Right atrium auricular region (tissue), 2 donors: ENCODE results near the gene SLC6A12. TPM values are rescaled to one million over a fixed set of nuclear protein-coding genes. Genes with fewer than 3 reads are reported as not detected.

Source experiments
- DNase-seq: peaks from one replicate; pipeline ENCODE4 v3.0.0-alpha.2; 2019; ENCODE audit warnings: low spot score
- H3K27ac ChIP-seq, 2 donors: fragments of 200-600 bp; sonication (generic); 1 replicate in 1 of 2; 2 replicates in 1 of 2; pipeline ENCODE4 v1.5.1; 2016 to 2019
- H3K27me3 ChIP-seq, 2 donors: fragments of 200-600 bp; sonication (generic); one replicate each; pipeline versions ENCODE4 v1.5.1 to v1.6.0; 2017 to 2019
- H3K36me3 ChIP-seq: fragments of 200-600 bp; sonication (generic); one replicate; pipeline ENCODE4 v1.5.1; 2016
- H3K4me1 ChIP-seq, 2 donors: fragments of 200-600 bp; sonication (generic); one replicate each; pipeline versions ENCODE4 v1.5.1 to v1.6.0; 2017 to 2019
- H3K4me3 ChIP-seq, 2 donors: fragments of 200-600 bp; sonication (generic); 1 replicate in 1 of 2; 2 replicates in 1 of 2; pipeline ENCODE4 v1.5.1; 2017 to 2019; ENCODE audit warnings: mild to moderate bottlenecking in 1 of 2, moderate library complexity in 1 of 2
- H3K9me3 ChIP-seq, 2 donors: fragments of 200-600 bp; sonication (generic); one replicate each; pipeline ENCODE4 v1.5.1; 2019
- total RNA-seq, 2 donors: library from RNA; depleted of rRNA; stranded (reverse); fragments of >200 nt; gene quantifications; one replicate each; pipeline ENCODE4 v1.1.0, GENCODE V29; 2016
- TF ChIP-seq, protein P1 (sequence below), 2 donors: fragments of 200-600 bp; sonication (generic); IDR thresholded peaks; one replicate each; pipeline ENCODE4 v1.5.1; 2019; ENCODE audit warnings: antibody characterized with exemption in 2 of 2

Gene SLC6A12
- total RNA-seq, 2 donors from 2014 or later = 1.1 TPM; not detected in 1

DNA sequence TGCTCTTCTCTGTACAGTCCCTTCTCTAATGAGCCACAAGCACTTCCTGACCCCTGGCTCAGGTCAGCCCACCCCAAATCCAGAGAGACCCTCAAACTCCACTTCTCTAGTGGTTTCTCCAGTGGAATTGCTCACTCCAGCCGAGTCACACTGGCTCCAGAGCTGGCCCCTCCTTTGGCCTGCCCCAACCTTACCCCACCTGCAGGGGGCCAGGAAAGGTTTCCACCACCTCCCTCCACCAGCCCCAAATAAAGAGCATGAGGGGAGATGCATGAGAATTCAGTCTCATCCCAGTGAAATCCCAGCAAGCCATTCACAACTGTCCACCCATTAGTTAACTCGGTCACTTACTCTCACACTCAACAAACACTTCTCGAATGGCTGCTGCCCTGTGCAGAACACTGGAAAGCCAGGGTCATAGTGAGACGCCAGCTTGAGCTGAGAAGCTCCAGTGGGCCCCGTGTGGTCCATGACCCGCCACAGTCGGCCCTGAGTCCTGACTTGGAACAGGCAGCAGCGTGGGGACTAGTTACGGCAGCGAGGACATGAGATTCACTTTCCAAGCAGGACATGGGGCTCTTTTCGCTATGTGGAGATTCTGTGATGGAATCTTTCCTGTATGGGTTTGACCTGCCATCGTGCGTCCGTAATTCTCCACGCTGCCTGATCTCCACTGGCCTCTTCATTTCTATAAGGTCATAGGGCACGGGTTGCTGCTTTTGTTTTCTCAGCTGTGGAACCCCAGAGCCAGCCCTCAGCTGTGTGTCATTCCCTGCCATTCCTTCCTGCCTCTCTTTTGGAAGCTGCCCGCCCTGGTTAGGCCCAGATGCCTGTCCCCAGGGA, 44.2 kb downstream of the SLC6A12 start:
- TF ChIP-seq, protein P1, sequence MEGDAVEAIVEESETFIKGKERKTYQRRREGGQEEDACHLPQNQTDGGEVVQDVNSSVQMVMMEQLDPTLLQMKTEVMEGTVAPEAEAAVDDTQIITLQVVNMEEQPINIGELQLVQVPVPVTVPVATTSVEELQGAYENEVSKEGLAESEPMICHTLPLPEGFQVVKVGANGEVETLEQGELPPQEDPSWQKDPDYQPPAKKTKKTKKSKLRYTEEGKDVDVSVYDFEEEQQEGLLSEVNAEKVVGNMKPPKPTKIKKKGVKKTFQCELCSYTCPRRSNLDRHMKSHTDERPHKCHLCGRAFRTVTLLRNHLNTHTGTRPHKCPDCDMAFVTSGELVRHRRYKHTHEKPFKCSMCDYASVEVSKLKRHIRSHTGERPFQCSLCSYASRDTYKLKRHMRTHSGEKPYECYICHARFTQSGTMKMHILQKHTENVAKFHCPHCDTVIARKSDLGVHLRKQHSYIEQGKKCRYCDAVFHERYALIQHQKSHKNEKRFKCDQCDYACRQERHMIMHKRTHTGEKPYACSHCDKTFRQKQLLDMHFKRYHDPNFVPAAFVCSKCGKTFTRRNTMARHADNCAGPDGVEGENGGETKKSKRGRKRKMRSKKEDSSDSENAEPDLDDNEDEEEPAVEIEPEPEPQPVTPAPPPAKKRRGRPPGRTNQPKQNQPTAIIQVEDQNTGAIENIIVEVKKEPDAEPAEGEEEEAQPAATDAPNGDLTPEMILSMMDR (IDR thresholded peaks at IDR 0.05) = no peak
- H3K4me1 ChIP-seq = peaks cover 0 to 32% of the 10 kb centered on the region in 2 donors
- no peaks in the 10 kb centered on the region for H3K9me3 ChIP-seq
- no peak for DNase-seq
- no peak overlapping the region for H3K27ac ChIP-seq
- H3K36me3 ChIP-seq = no peaks in the 10 kb centered on the region
- no peaks in the 10 kb centered on the region for H3K27me3 ChIP-seq
- H3K4me3 ChIP-seq = no peak overlapping the region

DNA sequence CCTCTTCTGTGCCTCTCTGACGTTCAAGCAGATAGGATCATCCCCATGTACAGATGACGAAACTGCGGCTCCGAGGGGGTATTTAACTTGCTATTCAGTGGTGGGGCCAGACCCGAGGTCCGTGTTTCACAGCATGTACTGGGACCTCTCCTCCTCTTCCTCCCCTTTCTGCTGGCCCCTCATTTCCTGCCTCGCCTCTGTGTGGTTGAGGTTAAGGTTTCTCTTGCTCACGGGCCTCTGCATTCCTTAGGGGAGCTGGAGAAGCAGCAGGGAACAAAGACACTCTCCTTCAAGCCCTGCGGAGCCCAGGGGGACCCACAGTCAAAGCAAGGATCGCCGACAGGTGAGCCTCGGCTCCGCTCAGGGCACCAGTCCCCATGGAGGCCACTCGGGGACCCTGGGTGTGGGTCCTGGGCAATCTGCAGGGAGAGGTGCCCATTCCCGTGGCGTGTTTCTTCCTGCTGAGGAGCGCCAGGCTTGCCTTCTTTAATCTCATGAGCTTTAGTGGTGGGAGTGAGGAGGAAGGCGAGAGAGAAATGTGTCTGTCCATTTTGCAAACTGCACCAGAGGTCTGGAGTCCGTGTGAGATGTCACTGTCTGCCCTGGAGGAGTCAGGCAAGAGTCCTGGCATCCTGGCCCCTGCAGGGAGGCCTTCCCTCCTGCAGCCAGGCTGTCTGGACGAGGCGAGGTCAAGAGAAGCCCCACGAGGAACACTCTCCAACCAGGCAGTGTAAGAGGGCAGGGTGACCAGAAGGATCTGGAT, 45.0 kb downstream of the SLC6A12 start:
- TF ChIP-seq, protein P1 (IDR thresholded peaks at IDR 0.05) = no peak
- Histone ChIP-seq H3K27ac (no peak overlapping the region), H3K9me3 (no peaks in the 10 kb centered on the region), H3K4me3 (no peak overlapping the region), H3K36me3 (no peaks in the 10 kb centered on the region), H3K27me3 (no peaks in the 10 kb centered on the region), H3K4me1 (peaks cover 0 to 24% of the 10 kb centered on the region in 2 donors)
- DNase-seq = no peak

DNA sequence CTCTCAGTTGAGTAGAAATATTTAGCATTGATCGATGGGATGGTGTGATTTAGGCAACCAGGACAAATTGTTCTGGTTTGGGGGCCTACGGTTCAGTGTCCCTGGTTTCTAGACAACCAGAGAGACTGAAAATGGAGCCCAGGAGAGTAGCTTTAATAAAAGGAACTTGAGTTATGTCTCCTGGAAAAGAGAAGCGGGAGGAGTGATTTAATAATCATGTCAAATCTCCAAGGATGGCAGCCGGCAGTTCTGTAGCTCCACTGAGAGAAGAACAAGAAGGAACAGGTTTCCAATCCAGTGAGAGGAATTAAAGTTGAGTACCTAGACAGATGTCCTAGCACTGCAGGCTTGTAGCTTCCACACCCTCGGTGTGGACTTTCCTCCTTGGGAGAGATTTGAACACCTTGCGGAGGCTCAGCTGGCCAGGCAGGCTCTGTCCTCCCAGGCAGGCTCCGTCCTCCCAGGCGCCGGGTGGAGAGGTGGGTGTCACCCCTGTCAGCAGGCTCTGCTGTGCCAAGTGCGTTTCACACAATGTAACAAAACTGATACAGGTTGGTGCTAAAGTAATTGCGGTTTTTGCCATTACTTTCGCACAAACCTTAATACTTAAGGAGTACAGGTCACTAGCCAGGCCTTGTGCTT, 45.9 kb downstream of the SLC6A12 start:
- Histone ChIP-seq H3K27me3 (no peaks in the 10 kb centered on the region), H3K9me3 (no peaks in the 10 kb centered on the region), H3K36me3 (no peaks in the 10 kb centered on the region), H3K27ac (no peak overlapping the region), H3K4me3 (no peak overlapping the region), H3K4me1 (peaks cover 0 to 16% of the 10 kb centered on the region in 2 donors)
- DNase-seq = no peak
- TF ChIP-seq, protein P1 (IDR thresholded peaks at IDR 0.05) = no peak

DNA sequence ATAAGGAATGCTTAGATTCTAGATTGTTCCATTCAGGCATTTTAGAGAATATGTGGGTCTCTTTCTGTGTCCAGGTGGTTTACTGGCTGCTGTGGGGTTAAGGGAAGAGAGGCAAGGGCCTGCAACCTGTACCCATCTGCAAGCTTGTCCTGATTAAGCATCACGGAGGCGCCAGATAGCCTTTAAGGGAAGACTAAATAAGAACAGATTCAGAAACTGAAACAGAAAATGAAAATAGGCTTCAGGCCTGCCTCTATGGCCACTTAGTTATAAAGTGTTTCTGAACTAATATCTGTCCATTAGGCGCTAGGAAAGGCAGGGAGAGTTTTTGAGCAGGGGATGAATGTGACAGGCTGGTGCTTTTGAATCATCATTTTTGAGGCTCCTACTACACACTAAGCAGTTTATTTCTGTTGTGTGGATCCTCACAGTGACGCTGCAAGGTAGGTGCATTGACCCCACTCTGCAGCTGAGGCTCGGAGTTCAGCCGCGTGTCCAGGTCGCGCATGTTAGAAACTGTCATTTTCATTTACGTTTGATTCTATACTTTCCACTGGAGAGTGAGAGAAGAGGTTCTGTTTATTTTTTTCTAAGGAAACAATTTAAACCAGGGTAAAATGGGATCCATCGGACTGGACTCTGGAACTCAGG, 47.4 kb downstream of the SLC6A12 start:
- no peak overlapping the region for H3K4me3 ChIP-seq
- peaks cover 0 to under 1% of the 10 kb centered on the region in 2 donors for H3K4me1 ChIP-seq
- H3K27me3 ChIP-seq = no peaks in the 10 kb centered on the region
- no peaks in the 10 kb centered on the region for H3K36me3 ChIP-seq
- TF ChIP-seq, protein P1 (IDR thresholded peaks at IDR 0.05) = no peak
- H3K27ac ChIP-seq = no peak overlapping the region
- DNase-seq = no peak
- H3K9me3 ChIP-seq = no peaks in the 10 kb centered on the region

DNA sequence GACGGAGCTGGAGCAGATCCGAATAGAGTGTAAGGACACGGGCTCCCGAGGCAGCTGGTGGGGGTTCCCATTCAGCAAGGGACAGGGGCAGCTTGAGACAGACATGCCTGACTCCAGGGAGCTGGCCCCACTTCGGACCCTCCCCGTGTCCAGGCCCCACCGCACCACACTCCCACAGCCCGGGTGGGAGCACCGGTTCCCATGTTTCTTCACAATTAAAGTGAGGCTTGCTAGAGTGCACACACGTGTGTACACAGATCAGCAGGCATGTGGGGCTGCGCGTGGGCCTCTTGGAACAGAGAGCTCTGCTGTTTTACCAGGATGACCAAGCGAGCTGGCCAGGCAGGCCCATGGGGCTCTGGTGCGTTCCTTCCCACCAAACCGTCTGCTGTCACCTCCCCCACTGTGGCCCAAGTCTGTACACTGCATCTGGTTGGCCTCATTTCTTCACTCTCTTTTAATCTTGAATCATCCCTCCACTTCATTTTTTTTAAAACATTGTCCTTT, 48.0 kb downstream of the SLC6A12 start:
- Histone ChIP-seq H3K27me3 (no peaks in the 10 kb centered on the region), H3K36me3 (no peaks in the 10 kb centered on the region), H3K4me1 (no peaks in the 10 kb centered on the region), H3K4me3 (no peak overlapping the region), H3K27ac (no peak overlapping the region), H3K9me3 (no peaks in the 10 kb centered on the region)
- DNase-seq = no peak
- TF ChIP-seq, protein P1 (IDR thresholded peaks at IDR 0.05) = no peak
